K562 (cell line): Measurements from ENCODE around the gene NR4A2. TPM values are rescaled to one million over a fixed set of nuclear protein-coding genes. Genes with fewer than 3 reads are reported as not detected.

Experiments used
- MAFF ChIP-seq: IDR thresholded peaks from 2 replicates; pipeline ENCODE4 v1.6.1; 2012; ENCODE audit warnings: low read length, improper control_type of control experiment
- NR2C1 ChIP-seq, 2 experiments: fragments of 450-650 bp; IDR thresholded peaks; 2 replicates each; pipeline ENCODE4 v1.6.1; 2017; ENCODE audit warnings: mild to moderate bottlenecking in 2 of 2, antibody characterized with exemption in 1 of 2, inconsistent platforms in 1 of 2, missing compliant biosample characterization in 1 of 2, missing genetic modification characterization in 1 of 2
- TCF3 ChIP-seq: sonication (generic); formaldehyde crosslinking; IDR thresholded peaks from 2 replicates; pipeline ENCODE4 v1.4.0; 2020; ENCODE audit warnings: mild to moderate bottlenecking, missing genetic modification reagents
- TOE1 ChIP-seq, 2 experiments: fragments of 450-650 bp in 1 of 2; sonication (generic) in 1 of 2; formaldehyde crosslinking in 1 of 2; IDR thresholded peaks; 2 replicates each; pipeline versions ENCODE4 v1.7.1 to v1.8.0; 2016 to 2022; ENCODE audit warnings: borderline replicate concordance in 2 of 2, mild to moderate bottlenecking in 2 of 2, antibody characterized with exemption in 1 of 2, inconsistent platforms in 1 of 2, low read depth in 1 of 2, missing genetic modification reagents in 1 of 2, moderate library complexity in 1 of 2
- TSC22D4 ChIP-seq: fragments of 450-650 bp; IDR thresholded peaks from 2 replicates; pipeline ENCODE4 v1.6.1; 2016; ENCODE audit warnings: missing genetic modification characterization, missing biosample characterization, control low read depth
- ZNF232 ChIP-seq: sonication (generic); formaldehyde crosslinking; IDR thresholded peaks from 2 replicates; pipeline ENCODE4 v1.8.0; 2022; ENCODE audit warnings: mild to moderate bottlenecking, missing genetic modification reagents
- ZNF253 ChIP-seq: fragments of 250-450 bp; sonication (Bioruptor Pico); conservative IDR thresholded peaks from 2 replicates; pipeline ENCODE4 v1.6.1; 2021; ENCODE audit warnings: mild to moderate bottlenecking
- ZNF785 ChIP-seq: fragments of 250-450 bp; sonication (Bioruptor Pico); IDR thresholded peaks from 2 replicates; pipeline ENCODE4 v1.4.0; 2020; ENCODE audit warnings: mild to moderate bottlenecking
- polyA plus RNA-seq, 8 experiments: library from polyadenylated mRNA; depleted of rRNA in 4 of 8; stranded (reverse) in 5 of 8; unstranded in 3 of 8; fragments of >200 nt; fragmentation: Nextera tagmentation in 2 of 8; fragmentation: Illumina TruSeq in 1 of 8; extraction: Ambion mirVana in 2 of 8; extraction: Trizol in 1 of 8; gene quantifications; 2 replicates each; pipeline versions ENCODE4 v1.2.1 to v1.2.3, GENCODE V29; 2011 to 2014; ENCODE audit warnings: inconsistent platforms in 1 of 8, missing spikeins in 1 of 8
- total RNA-seq, 7 experiments: library from RNA; depleted of rRNA in 6 of 7; stranded (reverse); fragments of >200 nt in 6 of 7; fragmentation: Illumina TruSeq in 2 of 7; extraction: Trizol in 2 of 7; gene quantifications; 2 replicates each; pipeline versions ENCODE4 v1.2.1 to v1.2.3, GENCODE V29; 2011 to 2021; ENCODE audit warnings: low replicate concordance in 1 of 7
- TF ChIP-seq, protein P1 (sequence below): fragments of 450-650 bp; IDR thresholded peaks from 2 replicates; pipeline ENCODE4 v1.6.1; 2014; ENCODE audit warnings: low read depth, mild to moderate bottlenecking, moderate library complexity, borderline replicate concordance
- TF ChIP-seq, protein P2 (sequence below): fragments of 450-650 bp; IDR thresholded peaks from 2 replicates; pipeline ENCODE4 v1.6.1; 2016; ENCODE audit warnings: borderline replicate concordance
- TF ChIP-seq, protein P3 (sequence below), 2 experiments: fragments of 450-650 bp; IDR thresholded peaks; 2 replicates each; pipeline ENCODE4 v1.6.1; 2016
- TF ChIP-seq, protein P4 (sequence below): fragments of 250-450 bp; sonication (Bioruptor Pico); IDR thresholded peaks from 2 replicates; pipeline ENCODE4 v1.4.0; 2020; ENCODE audit warnings: mild to moderate bottlenecking, moderate library complexity, borderline replicate concordance
- TF ChIP-seq, protein P5 (sequence below): fragments of 450-650 bp; IDR thresholded peaks from 2 replicates; pipeline ENCODE4 v1.6.1; 2016; ENCODE audit warnings: mild to moderate bottlenecking
- TF ChIP-seq, protein P6 (sequence below): fragments of 250-450 bp; sonication (Bioruptor Pico); IDR thresholded peaks from 2 replicates; pipeline ENCODE4 v1.8.0; 2021; ENCODE audit warnings: moderate library complexity, mild to moderate bottlenecking, inconsistent platforms

The NR4A2 gene
- total and polyA plus RNA-seq, 9 of the 15 experiments (the other 6 are each of a cell fraction or from before 2014, with no cell fraction given), result 0.94 to 5.1 (median 1.3) TPM

DNA sequence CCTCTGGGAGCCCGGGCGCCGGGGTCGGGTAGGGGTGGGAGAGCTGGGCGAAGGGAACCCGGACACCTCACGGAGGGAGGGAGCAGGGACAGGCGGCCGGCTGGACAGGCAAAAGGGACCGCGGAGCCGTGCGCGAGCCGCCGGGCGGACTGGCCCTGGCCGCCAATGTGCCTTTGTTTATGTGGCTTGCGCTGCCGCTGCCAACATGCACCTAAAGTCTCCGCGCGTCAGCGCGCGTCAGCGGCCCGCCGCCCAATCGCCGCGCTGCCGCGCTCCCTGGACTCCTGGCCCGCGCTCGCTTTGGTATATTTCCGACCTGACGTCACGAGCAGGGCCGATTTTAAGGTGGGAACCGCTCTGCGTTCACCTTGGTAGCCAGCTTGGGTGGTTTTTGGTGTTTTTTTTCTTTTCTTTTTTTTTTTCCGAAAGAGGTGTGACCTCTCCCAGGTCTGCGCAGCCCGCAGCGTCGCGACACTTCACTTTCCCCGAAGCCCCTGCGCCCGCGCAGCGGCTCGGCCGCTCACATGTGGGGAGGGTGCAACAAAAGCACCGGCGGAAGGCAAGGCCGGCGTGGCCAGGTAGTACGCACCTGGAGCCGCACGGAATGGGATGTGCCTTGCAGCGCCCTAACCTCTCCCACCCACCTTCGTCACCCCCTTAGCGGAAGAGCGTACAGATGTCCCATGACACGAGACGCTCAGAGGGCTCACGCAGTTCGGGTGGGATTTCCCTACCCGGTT, at the start of gene NR4A2 (continued):
- TF ChIP-seq, protein P1, sequence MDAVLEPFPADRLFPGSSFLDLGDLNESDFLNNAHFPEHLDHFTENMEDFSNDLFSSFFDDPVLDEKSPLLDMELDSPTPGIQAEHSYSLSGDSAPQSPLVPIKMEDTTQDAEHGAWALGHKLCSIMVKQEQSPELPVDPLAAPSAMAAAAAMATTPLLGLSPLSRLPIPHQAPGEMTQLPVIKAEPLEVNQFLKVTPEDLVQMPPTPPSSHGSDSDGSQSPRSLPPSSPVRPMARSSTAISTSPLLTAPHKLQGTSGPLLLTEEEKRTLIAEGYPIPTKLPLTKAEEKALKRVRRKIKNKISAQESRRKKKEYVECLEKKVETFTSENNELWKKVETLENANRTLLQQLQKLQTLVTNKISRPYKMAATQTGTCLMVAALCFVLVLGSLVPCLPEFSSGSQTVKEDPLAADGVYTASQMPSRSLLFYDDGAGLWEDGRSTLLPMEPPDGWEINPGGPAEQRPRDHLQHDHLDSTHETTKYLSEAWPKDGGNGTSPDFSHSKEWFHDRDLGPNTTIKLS, result peak; percentile 78
- TF ChIP-seq TSC22D4 (no peak), TCF3 (CRISPR knock-in tag) (no peak), ZNF232 (CRISPR knock-in tag) (no peak), TOE1 (IDR thresholded peaks at IDR 0.05; ENCODE audit: borderline replicate concordance) (peak; percentile 46; the same call in 1 of the 2 replicates), TOE1 (CRISPR knock-in tag; IDR thresholded peaks at IDR 0.05; ENCODE audit: borderline replicate concordance, low read depth) (no peak), ZNF785 (CRISPR knock-in tag) (no peak), NR2C1 (IDR thresholded peaks at IDR 0.05) (no peak), NR2C1 (tag; IDR thresholded peaks at IDR 0.05) (no peak), ZNF253 (CRISPR knock-in tag) (no peak), MAFF (no peak)
- TF ChIP-seq, protein P2, sequence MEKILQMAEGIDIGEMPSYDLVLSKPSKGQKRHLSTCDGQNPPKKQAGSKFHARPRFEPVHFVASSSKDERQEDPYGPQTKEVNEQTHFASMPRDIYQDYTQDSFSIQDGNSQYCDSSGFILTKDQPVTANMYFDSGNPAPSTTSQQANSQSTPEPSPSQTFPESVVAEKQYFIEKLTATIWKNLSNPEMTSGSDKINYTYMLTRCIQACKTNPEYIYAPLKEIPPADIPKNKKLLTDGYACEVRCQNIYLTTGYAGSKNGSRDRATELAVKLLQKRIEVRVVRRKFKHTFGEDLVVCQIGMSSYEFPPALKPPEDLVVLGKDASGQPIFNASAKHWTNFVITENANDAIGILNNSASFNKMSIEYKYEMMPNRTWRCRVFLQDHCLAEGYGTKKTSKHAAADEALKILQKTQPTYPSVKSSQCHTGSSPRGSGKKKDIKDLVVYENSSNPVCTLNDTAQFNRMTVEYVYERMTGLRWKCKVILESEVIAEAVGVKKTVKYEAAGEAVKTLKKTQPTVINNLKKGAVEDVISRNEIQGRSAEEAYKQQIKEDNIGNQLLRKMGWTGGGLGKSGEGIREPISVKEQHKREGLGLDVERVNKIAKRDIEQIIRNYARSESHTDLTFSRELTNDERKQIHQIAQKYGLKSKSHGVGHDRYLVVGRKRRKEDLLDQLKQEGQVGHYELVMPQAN, result peak; percentile 53
- TF ChIP-seq, protein P3, sequence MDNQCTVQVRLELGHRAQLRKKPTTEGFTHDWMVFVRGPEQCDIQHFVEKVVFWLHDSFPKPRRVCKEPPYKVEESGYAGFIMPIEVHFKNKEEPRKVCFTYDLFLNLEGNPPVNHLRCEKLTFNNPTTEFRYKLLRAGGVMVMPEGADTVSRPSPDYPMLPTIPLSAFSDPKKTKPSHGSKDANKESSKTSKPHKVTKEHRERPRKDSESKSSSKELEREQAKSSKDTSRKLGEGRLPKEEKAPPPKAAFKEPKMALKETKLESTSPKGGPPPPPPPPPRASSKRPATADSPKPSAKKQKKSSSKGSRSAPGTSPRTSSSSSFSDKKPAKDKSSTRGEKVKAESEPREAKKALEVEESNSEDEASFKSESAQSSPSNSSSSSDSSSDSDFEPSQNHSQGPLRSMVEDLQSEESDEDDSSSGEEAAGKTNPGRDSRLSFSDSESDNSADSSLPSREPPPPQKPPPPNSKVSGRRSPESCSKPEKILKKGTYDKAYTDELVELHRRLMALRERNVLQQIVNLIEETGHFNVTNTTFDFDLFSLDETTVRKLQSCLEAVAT (IDR thresholded peaks at IDR 0.05), result peak in 1 of 2 experiments; percentile 73; a peak in 1 of 4 replicates
- TF ChIP-seq, protein P4, sequence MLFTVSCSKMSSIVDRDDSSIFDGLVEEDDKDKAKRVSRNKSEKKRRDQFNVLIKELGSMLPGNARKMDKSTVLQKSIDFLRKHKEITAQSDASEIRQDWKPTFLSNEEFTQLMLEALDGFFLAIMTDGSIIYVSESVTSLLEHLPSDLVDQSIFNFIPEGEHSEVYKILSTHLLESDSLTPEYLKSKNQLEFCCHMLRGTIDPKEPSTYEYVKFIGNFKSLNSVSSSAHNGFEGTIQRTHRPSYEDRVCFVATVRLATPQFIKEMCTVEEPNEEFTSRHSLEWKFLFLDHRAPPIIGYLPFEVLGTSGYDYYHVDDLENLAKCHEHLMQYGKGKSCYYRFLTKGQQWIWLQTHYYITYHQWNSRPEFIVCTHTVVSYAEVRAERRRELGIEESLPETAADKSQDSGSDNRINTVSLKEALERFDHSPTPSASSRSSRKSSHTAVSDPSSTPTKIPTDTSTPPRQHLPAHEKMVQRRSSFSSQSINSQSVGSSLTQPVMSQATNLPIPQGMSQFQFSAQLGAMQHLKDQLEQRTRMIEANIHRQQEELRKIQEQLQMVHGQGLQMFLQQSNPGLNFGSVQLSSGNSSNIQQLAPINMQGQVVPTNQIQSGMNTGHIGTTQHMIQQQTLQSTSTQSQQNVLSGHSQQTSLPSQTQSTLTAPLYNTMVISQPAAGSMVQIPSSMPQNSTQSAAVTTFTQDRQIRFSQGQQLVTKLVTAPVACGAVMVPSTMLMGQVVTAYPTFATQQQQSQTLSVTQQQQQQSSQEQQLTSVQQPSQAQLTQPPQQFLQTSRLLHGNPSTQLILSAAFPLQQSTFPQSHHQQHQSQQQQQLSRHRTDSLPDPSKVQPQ (CRISPR knock-in tag), result no peak
- TF ChIP-seq, protein P5, sequence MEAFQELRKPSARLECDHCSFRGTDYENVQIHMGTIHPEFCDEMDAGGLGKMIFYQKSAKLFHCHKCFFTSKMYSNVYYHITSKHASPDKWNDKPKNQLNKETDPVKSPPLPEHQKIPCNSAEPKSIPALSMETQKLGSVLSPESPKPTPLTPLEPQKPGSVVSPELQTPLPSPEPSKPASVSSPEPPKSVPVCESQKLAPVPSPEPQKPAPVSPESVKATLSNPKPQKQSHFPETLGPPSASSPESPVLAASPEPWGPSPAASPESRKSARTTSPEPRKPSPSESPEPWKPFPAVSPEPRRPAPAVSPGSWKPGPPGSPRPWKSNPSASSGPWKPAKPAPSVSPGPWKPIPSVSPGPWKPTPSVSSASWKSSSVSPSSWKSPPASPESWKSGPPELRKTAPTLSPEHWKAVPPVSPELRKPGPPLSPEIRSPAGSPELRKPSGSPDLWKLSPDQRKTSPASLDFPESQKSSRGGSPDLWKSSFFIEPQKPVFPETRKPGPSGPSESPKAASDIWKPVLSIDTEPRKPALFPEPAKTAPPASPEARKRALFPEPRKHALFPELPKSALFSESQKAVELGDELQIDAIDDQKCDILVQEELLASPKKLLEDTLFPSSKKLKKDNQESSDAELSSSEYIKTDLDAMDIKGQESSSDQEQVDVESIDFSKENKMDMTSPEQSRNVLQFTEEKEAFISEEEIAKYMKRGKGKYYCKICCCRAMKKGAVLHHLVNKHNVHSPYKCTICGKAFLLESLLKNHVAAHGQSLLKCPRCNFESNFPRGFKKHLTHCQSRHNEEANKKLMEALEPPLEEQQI, result no peak
- TF ChIP-seq, protein P6, sequence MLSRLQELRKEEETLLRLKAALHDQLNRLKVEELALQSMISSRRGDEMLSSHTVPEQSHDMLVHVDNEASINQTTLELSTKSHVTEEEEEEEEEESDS (CRISPR knock-in tag), result no peak
